K562 (cell line): ENCODE results near the gene CFAP73. TPM values are rescaled to one million over a fixed set of nuclear protein-coding genes. Genes with fewer than 3 reads are reported as not detected.
A peak's percentile ranks its signal among the peaks of the same experiment; 100 is the strongest.

Experiments
- ARNT ChIP-seq, 2 experiments: fragments of 450-650 bp; IDR thresholded peaks; 2 replicates each; pipeline ENCODE4 v1.6.1; 2016; ENCODE audit warnings: mild to moderate bottlenecking in 1 of 2
- BRCA1 ChIP-seq, 2 experiments: fragments of 450-650 bp in 1 of 2; sonication (generic) in 1 of 2; formaldehyde crosslinking in 1 of 2; IDR thresholded peaks; 2 replicates each; pipeline versions ENCODE4 v1.5.0 to v1.6.1; 2017 to 2020; ENCODE audit warnings: mild to moderate bottlenecking in 1 of 2, missing genetic modification reagents in 1 of 2
- CBX3 ChIP-seq, 2 experiments: IDR thresholded peaks; 1 replicate in 1 of 2; 2 replicates in 1 of 2; pipeline ENCODE4 v1.6.1; 2012; ENCODE audit warnings: inconsistent platforms in 2 of 2, low read length in 2 of 2, borderline replicate concordance in 1 of 2, control low read depth in 1 of 2
- DPF2 ChIP-seq: fragments of 450-650 bp; IDR thresholded peaks from 2 replicates; pipeline ENCODE4 v1.6.1; 2016
- EGR1 ChIP-seq: fragments of 450-650 bp; conservative IDR thresholded peaks from 2 replicates; pipeline ENCODE4 v1.6.1; 2017; ENCODE audit warnings: mild to moderate bottlenecking
- ETS2 ChIP-seq: IDR thresholded peaks from 2 replicates; pipeline ENCODE4 v1.6.1; 2016; ENCODE audit warnings: borderline replicate concordance, missing genetic modification characterization, mild to moderate bottlenecking, moderate library complexity, missing compliant biosample characterization; ENCODE audit not compliant: poor library complexity, severe bottlenecking
- HSF4 ChIP-seq: fragments of 250-450 bp; sonication (Bioruptor Pico); IDR thresholded peaks from 2 replicates; pipeline ENCODE4 v2.1.2; 2022; ENCODE audit warnings: mild to moderate bottlenecking, moderate library complexity, borderline replicate concordance
- KAT2B ChIP-seq: IDR thresholded peaks from one replicate; pipeline ENCODE4 v1.6.1; 2012; ENCODE audit warnings: low read depth, mild to moderate bottlenecking, control low read depth, inconsistent platforms, low read length, moderate library complexity
- MCM7 ChIP-seq, 2 experiments: fragments of 450-650 bp; IDR thresholded peaks; 2 replicates each; pipeline ENCODE4 v1.6.1; 2016 to 2018
- NCOA4 ChIP-seq: fragments of 450-650 bp; IDR thresholded peaks from 2 replicates; pipeline ENCODE4 v1.6.1; 2018; ENCODE audit warnings: mild to moderate bottlenecking; ENCODE audit not compliant: partially characterized antibody
- RBM17 ChIP-seq: fragments of 200-400 bp; formaldehyde crosslinking; IDR thresholded peaks from 2 replicates; pipeline ENCODE4 v1.6.1; 2017; ENCODE audit warnings: low read depth, mild to moderate bottlenecking, low read length, borderline replicate concordance
- SMARCA5 ChIP-seq: fragments of 450-650 bp; IDR thresholded peaks from 2 replicates; pipeline ENCODE4 v1.6.1; 2016
- SNAPC5 ChIP-seq: fragments of 250-450 bp; sonication (Bioruptor Pico); IDR thresholded peaks from 2 replicates; pipeline ENCODE4 v1.8.0; 2021; ENCODE audit warnings: moderate library complexity, mild to moderate bottlenecking, inconsistent platforms
- ZBTB2 ChIP-seq: fragments of 450-650 bp; IDR thresholded peaks from 2 replicates; pipeline ENCODE4 v1.6.1; 2016; ENCODE audit warnings: antibody characterized with exemption
- ZBTB49 ChIP-seq: sonication (generic); formaldehyde crosslinking; IDR thresholded peaks from 2 replicates; pipeline ENCODE4 v1.8.0; 2022; ENCODE audit warnings: missing genetic modification reagents, mild to moderate bottlenecking, borderline replicate concordance
- ZBTB7A ChIP-seq: IDR thresholded peaks from 2 replicates; pipeline ENCODE4 v1.6.1; 2011; ENCODE audit warnings: low read depth, mild to moderate bottlenecking, low read length, moderate library complexity, borderline replicate concordance; ENCODE audit not compliant: control insufficient read depth
- ZNF217 ChIP-seq: sonication (generic); formaldehyde crosslinking; IDR thresholded peaks from 2 replicates; pipeline ENCODE4 v1.8.0; 2022; ENCODE audit warnings: mild to moderate bottlenecking, missing genetic modification reagents
- polyA plus RNA-seq, 8 experiments: library from polyadenylated mRNA; depleted of rRNA in 4 of 8; stranded (reverse) in 5 of 8; unstranded in 3 of 8; fragments of >200 nt; fragmentation: Nextera tagmentation in 2 of 8; fragmentation: Illumina TruSeq in 1 of 8; extraction: Ambion mirVana in 2 of 8; extraction: Trizol in 1 of 8; gene quantifications; 2 replicates each; pipeline versions ENCODE4 v1.2.1 to v1.2.3, GENCODE V29; 2011 to 2014; ENCODE audit warnings: inconsistent platforms in 1 of 8, missing spikeins in 1 of 8
- total RNA-seq, 7 experiments: library from RNA; depleted of rRNA in 6 of 7; stranded (reverse); fragments of >200 nt in 6 of 7; fragmentation: Illumina TruSeq in 2 of 7; extraction: Trizol in 2 of 7; gene quantifications; 2 replicates each; pipeline versions ENCODE4 v1.2.1 to v1.2.3, GENCODE V29; 2011 to 2021; ENCODE audit warnings: low replicate concordance in 1 of 7
- TF ChIP-seq, protein P1 (sequence below): sonication (generic); formaldehyde crosslinking; IDR thresholded peaks from 2 replicates; pipeline ENCODE4 v1.9.0; 2022; ENCODE audit warnings: mild to moderate bottlenecking, missing genetic modification reagents
- TF ChIP-seq, protein P2 (sequence below): fragments of 450-650 bp; IDR thresholded peaks from 2 replicates; pipeline ENCODE4 v1.6.1; 2017; ENCODE audit warnings: mild to moderate bottlenecking, moderate library complexity
- TF ChIP-seq, protein P3 (sequence below): fragments of 450-650 bp; IDR thresholded peaks from 2 replicates; pipeline ENCODE4 v1.6.1; 2016; ENCODE audit warnings: missing biosample characterization, missing genetic modification characterization
- TF ChIP-seq, protein P4 (sequence below): sonication (generic); formaldehyde crosslinking; IDR thresholded peaks from 2 replicates; pipeline ENCODE4 v1.8.1; 2022; ENCODE audit warnings: missing genetic modification reagents

The CFAP73 gene
- total and polyA plus RNA-seq, 9 of the 15 experiments (the other 6 are each of a cell fraction or from before 2014, with no cell fraction given) = not detected

DNA sequence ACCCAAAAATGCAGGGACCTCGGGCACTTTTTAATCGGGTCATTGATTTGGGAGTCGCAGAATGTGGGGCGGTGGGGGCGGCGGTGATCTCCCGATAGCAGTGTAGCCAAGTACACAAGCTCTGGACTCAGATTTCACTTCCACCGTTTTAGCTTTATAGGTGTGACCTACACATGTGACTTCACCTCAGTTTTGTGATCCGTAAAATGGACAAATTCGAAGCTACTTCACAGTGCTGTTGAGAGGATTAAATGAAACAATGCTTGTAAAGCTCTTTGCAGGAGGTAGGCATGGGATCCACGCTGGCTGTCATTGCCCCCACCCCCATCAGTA lies 36.5 kb downstream of the CFAP73 start (continued):
- TF ChIP-seq CBX3 (IDR thresholded peaks at IDR 0.05; ENCODE audit: borderline replicate concordance in 1 of 2, low read length in 2 of 2) = peak in 1 of 2 experiments; percentile 84; a peak in 2 of 3 replicates
- TF ChIP-seq ZBTB2 = no peak
- no peak for TF ChIP-seq SNAPC5 (CRISPR knock-in tag)
- TF ChIP-seq ETS2 (tag) = no peak
- no peak for TF ChIP-seq MCM7 (IDR thresholded peaks at IDR 0.05)
- no peak for TF ChIP-seq ZBTB49 (CRISPR knock-in tag)
- no peak for TF ChIP-seq ZBTB7A
- peak; percentile 25; the same call in 1 of the 2 replicates for TF ChIP-seq EGR1
- no peak for TF ChIP-seq ARNT (IDR thresholded peaks at IDR 0.05)
- TF ChIP-seq DPF2 = peak; percentile 15; the same call in 1 of the 2 replicates
- TF ChIP-seq, protein P1, sequence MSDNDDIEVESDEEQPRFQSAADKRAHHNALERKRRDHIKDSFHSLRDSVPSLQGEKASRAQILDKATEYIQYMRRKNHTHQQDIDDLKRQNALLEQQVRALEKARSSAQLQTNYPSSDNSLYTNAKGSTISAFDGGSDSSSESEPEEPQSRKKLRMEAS (CRISPR knock-in tag) = no peak
- TF ChIP-seq, protein P2, sequence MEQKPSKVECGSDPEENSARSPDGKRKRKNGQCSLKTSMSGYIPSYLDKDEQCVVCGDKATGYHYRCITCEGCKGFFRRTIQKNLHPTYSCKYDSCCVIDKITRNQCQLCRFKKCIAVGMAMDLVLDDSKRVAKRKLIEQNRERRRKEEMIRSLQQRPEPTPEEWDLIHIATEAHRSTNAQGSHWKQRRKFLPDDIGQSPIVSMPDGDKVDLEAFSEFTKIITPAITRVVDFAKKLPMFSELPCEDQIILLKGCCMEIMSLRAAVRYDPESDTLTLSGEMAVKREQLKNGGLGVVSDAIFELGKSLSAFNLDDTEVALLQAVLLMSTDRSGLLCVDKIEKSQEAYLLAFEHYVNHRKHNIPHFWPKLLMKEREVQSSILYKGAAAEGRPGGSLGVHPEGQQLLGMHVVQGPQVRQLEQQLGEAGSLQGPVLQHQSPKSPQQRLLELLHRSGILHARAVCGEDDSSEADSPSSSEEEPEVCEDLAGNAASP = no peak
- TF ChIP-seq SMARCA5 = peak; percentile 93
- no peak for TF ChIP-seq ZNF217 (CRISPR knock-in tag)
- TF ChIP-seq, protein P3, sequence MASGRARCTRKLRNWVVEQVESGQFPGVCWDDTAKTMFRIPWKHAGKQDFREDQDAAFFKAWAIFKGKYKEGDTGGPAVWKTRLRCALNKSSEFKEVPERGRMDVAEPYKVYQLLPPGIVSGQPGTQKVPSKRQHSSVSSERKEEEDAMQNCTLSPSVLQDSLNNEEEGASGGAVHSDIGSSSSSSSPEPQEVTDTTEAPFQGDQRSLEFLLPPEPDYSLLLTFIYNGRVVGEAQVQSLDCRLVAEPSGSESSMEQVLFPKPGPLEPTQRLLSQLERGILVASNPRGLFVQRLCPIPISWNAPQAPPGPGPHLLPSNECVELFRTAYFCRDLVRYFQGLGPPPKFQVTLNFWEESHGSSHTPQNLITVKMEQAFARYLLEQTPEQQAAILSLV (tag) = no peak
- TF ChIP-seq NCOA4 = no peak
- no peak for TF ChIP-seq RBM17
- TF ChIP-seq BRCA1 (IDR thresholded peaks at IDR 0.05) = no peak
- TF ChIP-seq BRCA1 (CRISPR knock-in tag; IDR thresholded peaks at IDR 0.05) = no peak
- TF ChIP-seq, protein P4, sequence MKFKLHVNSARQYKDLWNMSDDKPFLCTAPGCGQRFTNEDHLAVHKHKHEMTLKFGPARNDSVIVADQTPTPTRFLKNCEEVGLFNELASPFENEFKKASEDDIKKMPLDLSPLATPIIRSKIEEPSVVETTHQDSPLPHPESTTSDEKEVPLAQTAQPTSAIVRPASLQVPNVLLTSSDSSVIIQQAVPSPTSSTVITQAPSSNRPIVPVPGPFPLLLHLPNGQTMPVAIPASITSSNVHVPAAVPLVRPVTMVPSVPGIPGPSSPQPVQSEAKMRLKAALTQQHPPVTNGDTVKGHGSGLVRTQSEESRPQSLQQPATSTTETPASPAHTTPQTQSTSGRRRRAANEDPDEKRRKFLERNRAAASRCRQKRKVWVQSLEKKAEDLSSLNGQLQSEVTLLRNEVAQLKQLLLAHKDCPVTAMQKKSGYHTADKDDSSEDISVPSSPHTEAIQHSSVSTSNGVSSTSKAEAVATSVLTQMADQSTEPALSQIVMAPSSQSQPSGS = no peak
- no peak for TF ChIP-seq HSF4 (CRISPR knock-in tag)
- TF ChIP-seq KAT2B = no peak
